ENCODE measurements around the gene ECE1. TPM values are rescaled to one million over a fixed set of nuclear protein-coding genes. Genes with fewer than 3 reads are reported as not detected.

The ECE1 gene
- total and polyA plus RNA-seq, 2 donors (not counting 3 experiments of a cell fraction or from before 2014, with no cell fraction given): 437 to 562 TPM

DNA sequence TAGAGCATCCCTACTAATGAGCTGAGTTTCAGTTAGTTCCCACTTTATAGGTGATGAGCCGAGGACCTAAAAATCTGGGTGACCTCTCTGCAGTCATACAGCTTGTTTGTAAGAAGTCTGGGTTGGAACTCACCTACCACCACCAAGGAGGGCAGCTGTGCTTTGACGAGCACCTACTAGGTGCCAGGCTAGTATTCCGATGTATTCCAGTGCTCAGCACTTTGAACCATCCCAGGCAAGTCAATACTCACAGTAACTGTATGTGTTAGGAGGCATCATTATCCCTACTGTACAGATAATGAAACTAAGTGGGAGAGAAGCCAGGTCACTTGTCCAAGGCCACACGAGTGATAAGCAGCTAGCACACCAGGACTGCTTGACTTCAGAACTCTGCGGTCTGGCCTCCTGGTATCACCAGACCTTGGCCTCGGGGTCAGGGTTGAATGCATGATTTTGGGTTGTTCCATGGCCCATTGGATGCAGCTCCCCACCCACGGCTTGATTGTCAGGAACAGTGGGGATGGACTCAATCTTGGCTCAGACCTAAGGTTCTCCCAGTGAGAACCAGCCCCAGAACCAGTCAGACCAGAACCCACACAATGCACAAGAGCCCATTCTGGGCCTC lies 20.7 kb downstream of the ECE1 start:
- POLR2A ChIA-PET: interaction anchor here (0.8 to 1.6 kb wide), 3 partner anchors 15 to 75 kb away, joined by 3 to 4 read pairs (median 3); no protein-coding TSS in a partner anchor
- no peak overlapping the region for H3K4me2 ChIP-seq (ENCODE audit: insufficient read depth, low read length)
- H3K27me3 ChIP-seq (ENCODE audit: control insufficient read depth in 2 of 2, insufficient read depth in 2 of 2, low read length in 2 of 2): no peaks in the 10 kb centered on the region
- no peak overlapping the region for H2AFZ ChIP-seq (ENCODE audit: low read depth, low read length)
- no peak overlapping the region for H3K4me3 ChIP-seq (replicated peaks in 1 of 3; ENCODE audit: insufficient read depth in 1 of 3, low read depth in 1 of 3, low read length in 3 of 3)
- H3K4me1 ChIP-seq (ENCODE audit: control insufficient read depth, extremely low read depth, insufficient read depth, low read length): peaks cover 59% of the 10 kb centered on the region
- dilution Hi-C loops (cut with MboI; ENCODE audit: extremely low pct_ligation_motif_present, low sequenced_read_pairs) (no loop called here), intact Hi-C loops (cut with micrococcal nuclease) (loop anchor here (1.0 to 2.0 kb wide), 3 partner anchors 7 to 65 kb away; no protein-coding TSS in a partner anchor)
- H3K9me1 ChIP-seq (replicated peaks; ENCODE audit: control insufficient read depth, extremely low read depth, insufficient read depth, low read length): no peaks in the 10 kb centered on the region
- no peaks in the 10 kb centered on the region for H3K9me3 ChIP-seq (replicated peaks; ENCODE audit: control insufficient read depth, insufficient read depth, low read length)
- peak overlapping the region; percentile 7 for H3K27ac ChIP-seq (ENCODE audit: insufficient read depth, low read depth, low read length)
- DNase-seq (ENCODE audit: low read depth, low spot score) (no peak), FAIRE-seq (no peak)
- H4K20me1 ChIP-seq (replicated peaks; ENCODE audit: control insufficient read depth, extremely low read depth, insufficient read depth, low read length): no peaks in the 10 kb centered on the region
- no TSS peak for BruUV-seq (replicated peaks)
- CTCF ChIA-PET: interaction anchor here (0.6 to 6.1 kb wide), 32 partner anchors 11 to 573 kb away, joined by 3 to 298 read pairs (median 11); partner anchors contain the start of gene ECE1
- peaks cover 33 to 55% of the 10 kb centered on the region in 2 experiments for H3K36me3 ChIP-seq (ENCODE audit: control insufficient read depth in 2 of 2, extremely low read depth in 1 of 2, insufficient read depth in 2 of 2, low read length in 2 of 2)
- H3K9ac ChIP-seq (replicated peaks; ENCODE audit: extremely low read depth, insufficient read depth, low read length): no peak overlapping the region
- TF ChIP-seq POLR2AphosphoS5 (IDR thresholded peaks at IDR 0.05; ENCODE audit: insufficient read depth, low read depth, low read length) (no peak), FOS (IDR thresholded peaks at IDR 0.05; ENCODE audit: borderline replicate concordance, insufficient read depth, low read length) (no peak), MYC (IDR thresholded peaks at IDR 0.05; ENCODE audit: low read depth, low read length) (no peak), GATA2 (IDR thresholded peaks at IDR 0.05; ENCODE audit: insufficient read depth, insufficient read length, low read depth, low read length) (no peak), CTCF (IDR thresholded peaks at IDR 0.05; ENCODE audit: extremely low read depth in 1 of 2, insufficient read depth in 1 of 2, low read depth in 1 of 2, low read length in 2 of 2) (no peak), JUN (IDR thresholded peaks at IDR 0.05; ENCODE audit: borderline replicate concordance, insufficient read depth, insufficient read length, low read depth) (no peak), EZH2 (IDR thresholded peaks at IDR 0.05; ENCODE audit: borderline replicate concordance, low read depth, low read length, severe bottlenecking) (no peak), POLR2A (IDR thresholded peaks at IDR 0.05; ENCODE audit: low read depth, low read length) (no peak)
- TF ChIP-seq, protein P1, sequence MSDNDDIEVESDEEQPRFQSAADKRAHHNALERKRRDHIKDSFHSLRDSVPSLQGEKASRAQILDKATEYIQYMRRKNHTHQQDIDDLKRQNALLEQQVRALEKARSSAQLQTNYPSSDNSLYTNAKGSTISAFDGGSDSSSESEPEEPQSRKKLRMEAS (IDR thresholded peaks at IDR 0.05; ENCODE audit: insufficient read depth, insufficient read length): no peak
- peaks cover 89% of the 10 kb centered on the region for H3K79me2 ChIP-seq (ENCODE audit: control insufficient read depth, insufficient read depth, low read length)
